ENCODE data around the gene TMEM151B.

Gene TMEM151B

DNA sequence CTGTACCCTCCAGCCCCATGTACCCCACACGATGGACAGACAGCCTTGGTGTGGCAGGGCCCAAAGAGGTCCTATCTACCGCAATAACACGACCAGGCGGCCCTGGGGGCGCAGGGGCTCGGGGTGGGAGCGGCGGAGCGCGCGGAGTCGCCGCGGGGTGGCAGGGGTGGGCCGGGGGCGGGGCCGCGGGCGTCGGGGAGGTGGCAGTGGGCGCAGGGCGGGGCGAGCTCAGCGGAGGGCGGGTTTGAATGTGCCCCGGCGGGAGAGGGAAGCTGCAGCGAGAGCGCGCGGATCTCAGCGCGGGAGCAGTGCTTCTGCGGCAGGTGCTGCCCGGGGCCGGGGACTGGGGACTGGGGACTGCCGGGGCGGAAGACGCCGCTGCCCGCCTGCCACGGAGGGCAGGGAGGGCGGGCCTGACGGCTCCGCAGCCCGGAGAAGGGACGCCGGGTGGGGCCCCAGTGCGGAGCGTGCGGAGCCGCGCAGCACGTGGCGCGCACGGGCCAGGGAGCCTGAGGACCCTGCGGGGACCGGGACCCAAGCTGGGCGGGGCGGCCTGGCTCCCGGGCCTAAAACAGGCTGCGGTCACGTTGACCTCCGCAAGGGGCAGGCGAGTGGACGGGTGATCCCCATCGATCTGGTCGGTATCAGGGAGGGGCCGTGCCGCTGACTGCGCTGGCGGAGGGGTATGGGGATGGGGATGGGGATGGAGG lies 46.8 kb upstream of the TMEM151B start, which contains the start of gene SLC29A1:
TSS of gene SLC29A1 (plus strand) at position 277 of the 710 bp plus-strand sequence. CDS start 3,719 bp downstream, outside the sequence.
- intact Hi-C loops (cut with DNase I; ENCODE audit: low total_unique reads) = no loop called here
- no peak for TF ChIP-seq CTCF (IDR thresholded peaks at IDR 0.05)
- peak within 1 kb of the TSS; percentile 97 to 99 for H3K27ac ChIP-seq
- H3K4me3 ChIP-seq = peak within 1 kb of the TSS; percentile 62 to 63
- H3K27me3 ChIP-seq = no peaks in the 10 kb centered on the region
- H3K4me1 ChIP-seq = peaks cover 0 to 92% (median 77%) of the 10 kb centered on the region in 4 donors
- DNase-seq = peak; percentile 85 to 93
- no peaks in the 10 kb centered on the region for H3K36me3 ChIP-seq
- no peaks in the 10 kb centered on the region for H3K9me3 ChIP-seq

- peak overlapping the region; percentile 62 to 63 for H3K4me3 ChIP-seq
- no peaks in the 10 kb centered on the region for H3K27me3 ChIP-seq
- H3K36me3 ChIP-seq = peaks cover under 1 to 5% (median 4%) of the 10 kb centered on the region in 3 donors
- intact Hi-C loops (cut with DNase I; ENCODE audit: low total_unique reads) = no loop called here
- peak overlapping the region; percentile 97 to 99 for H3K27ac ChIP-seq
- TF ChIP-seq CTCF (IDR thresholded peaks at IDR 0.05) = no peak
- DNase-seq = no peak
- peaks cover 0 to 93% (median 74%) of the 10 kb centered on the region in 4 donors for H3K4me1 ChIP-seq
- H3K9me3 ChIP-seq = no peaks in the 10 kb centered on the region
Observed at GRCh38 chr6:44224029-44224964, 46.0 kb upstream of the TMEM151B start.

- Histone ChIP-seq H3K27ac (peak overlapping the region; percentile 97 to 99), H3K4me3 (peak overlapping the region in 1 of 2 donors; percentile 63), H3K9me3 (no peaks in the 10 kb centered on the region), H3K4me1 (peaks cover 0 to 94% (median 73%) of the 10 kb centered on the region in 4 donors), H3K27me3 (no peaks in the 10 kb centered on the region), H3K36me3 (peaks cover 7 to 11% (median 11%) of the 10 kb centered on the region in 3 donors)
- no peak for TF ChIP-seq CTCF (IDR thresholded peaks at IDR 0.05)
- DNase-seq = no peak
- intact Hi-C loops (cut with DNase I; ENCODE audit: low total_unique reads) = no loop called here
Observed at GRCh38 chr6:44224965-44225305, 45.3 kb upstream of the TMEM151B start.

DNA sequence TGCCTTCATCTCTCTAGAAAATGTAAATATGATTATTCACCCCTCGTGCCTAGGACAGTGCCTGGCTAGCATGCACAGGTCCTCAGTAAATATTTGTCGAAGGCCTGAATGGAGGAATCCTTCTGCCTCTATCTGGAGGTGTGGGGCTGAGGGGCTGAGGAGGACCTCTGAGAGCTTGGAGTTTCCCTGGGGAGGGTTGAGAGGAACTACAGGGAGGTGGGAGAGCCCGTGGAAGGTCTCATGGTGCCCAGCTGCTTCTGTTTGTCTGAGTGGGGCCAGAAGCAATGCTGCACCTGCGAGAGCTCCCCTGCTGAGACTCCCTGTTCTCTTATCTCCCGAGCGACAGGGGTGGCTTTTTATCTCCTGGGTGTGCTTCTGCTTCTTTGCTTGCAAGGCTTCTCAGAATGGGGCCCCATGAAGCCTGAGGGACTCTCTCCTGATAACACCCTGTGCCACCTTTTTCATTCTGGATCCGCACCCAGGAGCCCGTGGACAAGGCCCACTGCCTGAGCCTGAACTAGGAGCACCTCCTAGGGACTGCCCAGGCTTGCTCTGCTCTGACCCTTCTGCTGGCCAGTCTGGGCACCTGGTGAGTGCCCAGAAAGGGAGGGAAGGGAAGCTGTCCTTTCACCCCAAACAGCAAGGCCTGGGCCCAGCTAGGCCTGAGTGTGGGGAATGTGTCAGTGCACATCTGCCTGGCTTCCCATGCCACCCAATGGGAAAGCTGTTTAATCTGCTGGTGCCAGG lies 44.5 kb upstream of the TMEM151B start:
- intact Hi-C loops (cut with DNase I; ENCODE audit: low total_unique reads) = no loop called here
- Histone ChIP-seq H3K27ac (peak overlapping the region; percentile 97 to 99), H3K4me3 (peak overlapping the region in 1 of 2 donors; percentile 19)

More for the DNA sequence above, 44.5 kb upstream of the TMEM151B start:
- Histone ChIP-seq H3K9me3 (no peaks in the 10 kb centered on the region), H3K36me3 (peaks cover 15 to 19% (median 19%) of the 10 kb centered on the region in 3 donors), H3K4me1 (peaks cover 0 to 95% (median 69%) of the 10 kb centered on the region in 4 donors), H3K27me3 (no peaks in the 10 kb centered on the region)
- no peak for DNase-seq
- no peak for TF ChIP-seq CTCF (IDR thresholded peaks at IDR 0.05)

All from tibial artery (tissue), 4 donors.